Osteocyte (in vitro differentiated cells): Measurements from ENCODE around the gene COLEC12. TPM values are rescaled to one million over a fixed set of nuclear protein-coding genes. Genes with fewer than 3 reads are reported as not detected.

Experiments
- DNase-seq: peaks from one replicate; pipeline ENCODE4 v3.0.0; 2021; ENCODE audit warnings: mixed read lengths; ENCODE audit not compliant: unreplicated experiment; ENCODE audit errors: extremely low spot score
- H3K27ac Mint-ChIP-seq: one replicate; pipeline ENCODE4 v1.8.0; 2021; ENCODE audit warnings: mild to moderate bottlenecking, mixed read lengths; ENCODE audit not compliant: unreplicated experiment
- H3K27me3 Mint-ChIP-seq: one replicate; pipeline ENCODE4 v1.8.0; 2021; ENCODE audit warnings: mixed read lengths; ENCODE audit not compliant: unreplicated experiment
- H3K36me3 Mint-ChIP-seq: one replicate; pipeline ENCODE4 v1.8.0; 2021; ENCODE audit warnings: mixed read lengths; ENCODE audit not compliant: unreplicated experiment
- H3K4me1 Mint-ChIP-seq: one replicate; pipeline ENCODE4 v1.8.0; 2021; ENCODE audit warnings: mixed read lengths; ENCODE audit not compliant: unreplicated experiment
- H3K4me3 Mint-ChIP-seq: one replicate; pipeline ENCODE4 v1.8.0; 2021; ENCODE audit warnings: mild to moderate bottlenecking, moderate library complexity, mixed read lengths; ENCODE audit not compliant: unreplicated experiment
- H3K9me3 Mint-ChIP-seq: one replicate; pipeline ENCODE4 v1.8.0; 2021; ENCODE audit warnings: mixed read lengths; ENCODE audit not compliant: unreplicated experiment
- CTCF ChIP-seq: fragments of 200-600 bp; sonication (generic); IDR thresholded peaks from 2 replicates; pipeline ENCODE4 v1.5.0; 2021; ENCODE audit warnings: antibody characterized with exemption, mild to moderate bottlenecking, moderate library complexity
- long read RNA-seq: library from polyadenylated mRNA; unstranded; transcript quantifications from one replicate; pipeline ENCODE4 v2.0.0, GENCODE V29; 2021
- total RNA-seq: library from RNA; stranded (reverse); gene quantifications from 2 replicates; pipeline ENCODE4 v1.2.1, GENCODE V29; 2021

The COLEC12 gene
- 113 and 120 TPM in 2 replicates for total RNA-seq
- long read RNA-seq, full-length matches to known transcripts = 1 of 23 reads
- long read RNA-seq, partial matches to known transcripts = 11 of 23 reads
- long read RNA-seq, other reads (novel, unspliced or antisense) = 11 of 23 reads

GRCh38 chr18:500632-501405, at the start of gene COLEC12:
Gene COLEC12 (minus strand): TSS chr18:500701. CDS start chr18:500514, 187 bp downstream.
- Mint-ChIP-seq H3K9me3 (no peaks in the 10 kb centered on the region), H3K27ac (peak within 1 kb of the TSS; percentile 83), H3K4me3 (peak within 1 kb of the TSS; percentile 94), H3K4me1 (peaks cover 26% of the 10 kb centered on the region), H3K27me3 (no peaks in the 10 kb centered on the region), H3K36me3 (no peaks in the 10 kb centered on the region)
- TF ChIP-seq CTCF = no peak
- DNase-seq = no peak

GRCh38 chr18:549967-550366, 49.5 kb upstream of the COLEC12 start:
- no peaks in the 10 kb centered on the region for H3K4me1 Mint-ChIP-seq
- H3K27ac Mint-ChIP-seq = no peak overlapping the region
- H3K4me3 Mint-ChIP-seq = no peak overlapping the region
- no peaks in the 10 kb centered on the region for H3K36me3 Mint-ChIP-seq
- no peak for TF ChIP-seq CTCF
- H3K9me3 Mint-ChIP-seq = no peaks in the 10 kb centered on the region
- no peak for DNase-seq
- H3K27me3 Mint-ChIP-seq = peaks cover 13% of the 10 kb centered on the region

GRCh38 chr18:543447-544078, 43.1 kb upstream of the COLEC12 start:
- H3K4me1 Mint-ChIP-seq = no peaks in the 10 kb centered on the region
- peaks cover 31% of the 10 kb centered on the region for H3K27me3 Mint-ChIP-seq
- no peak for TF ChIP-seq CTCF
- no peaks in the 10 kb centered on the region for H3K36me3 Mint-ChIP-seq
- H3K9me3 Mint-ChIP-seq = no peaks in the 10 kb centered on the region
- DNase-seq = no peak
- H3K27ac Mint-ChIP-seq = no peak overlapping the region
- no peak overlapping the region for H3K4me3 Mint-ChIP-seq

GRCh38 chr18:533995-534601, 33.6 kb upstream of the COLEC12 start:
- no peaks in the 10 kb centered on the region for H3K9me3 Mint-ChIP-seq
- H3K4me1 Mint-ChIP-seq = no peaks in the 10 kb centered on the region
- no peaks in the 10 kb centered on the region for H3K27me3 Mint-ChIP-seq
- H3K4me3 Mint-ChIP-seq = no peak overlapping the region
- H3K36me3 Mint-ChIP-seq = no peaks in the 10 kb centered on the region
- TF ChIP-seq CTCF = no peak
- no peak for DNase-seq
- H3K27ac Mint-ChIP-seq = no peak overlapping the region

GRCh38 chr18:532632-533031, 32.1 kb upstream of the COLEC12 start:
- Mint-ChIP-seq H3K4me3 (no peak overlapping the region), H3K9me3 (no peaks in the 10 kb centered on the region), H3K4me1 (peaks cover 3% of the 10 kb centered on the region), H3K27me3 (no peaks in the 10 kb centered on the region), H3K27ac (no peak overlapping the region), H3K36me3 (no peaks in the 10 kb centered on the region)
- DNase-seq = no peak
- no peak for TF ChIP-seq CTCF
